PC-9 (cell line): ENCODE measurements around the gene COLEC11. TPM values are rescaled to one million over a fixed set of nuclear protein-coding genes. Genes with fewer than 3 reads are reported as not detected.
"Not testable (repeated sequence)": the region's sequence is repeated elsewhere in the genome, so short reads cannot be mapped to it uniquely, and the experiment has no call there.

Experiments
- BruUV-seq: library from RNA; stranded (reverse); fragments of 400-500 nt; replicated peaks from 2 replicates; lab custom pipeline; 2021; lab: Mats Ljungman, UMichigan
- CTCF ChIA-PET: fragments of 300-600 bp; sonication (Branson Sonifier 250); formaldehyde crosslinking; loops from one replicate; lab custom pipeline; 2022; ENCODE audit warnings: antibody characterized with exemption; lab: Charles Lee
- POLR2A ChIA-PET: fragments of 300-600 bp; sonication (Branson Sonifier 250); formaldehyde crosslinking; loops from one replicate; lab custom pipeline; 2022; ENCODE audit warnings: antibody characterized with exemption; ENCODE audit not compliant: unreplicated experiment; lab: Charles Lee
- DNase-seq, 2 experiments: peaks; one replicate each; pipeline versions ENCODE4 v3.0.0 to v3.0.0-alpha.2; 2015 to 2022; ENCODE audit warnings: mixed read lengths in 1 of 2
- H2AFZ ChIP-seq: fragments of 200-600 bp; sonication (generic); 2 replicates; pipeline ENCODE4 v1.8.1; 2017; ENCODE audit warnings: antibody characterized with exemption
- H3F3A ChIP-seq: fragments of 200-600 bp; sonication (generic); 2 replicates; pipeline ENCODE4 v1.8.1; 2017; ENCODE audit warnings: antibody characterized with exemption, mild to moderate bottlenecking, low read depth; ENCODE audit not compliant: insufficient read depth
- H3K27ac ChIP-seq: fragments of 200-600 bp; sonication (generic); 2 replicates; pipeline ENCODE4 v1.6.1; 2016; ENCODE audit warnings: mixed run types
- H3K27me3 ChIP-seq: fragments of 200-600 bp; sonication (generic); 2 replicates; pipeline ENCODE4 v1.6.1; 2016; ENCODE audit warnings: low read depth, mixed run types; ENCODE audit not compliant: insufficient read depth
- H3K36me3 ChIP-seq: fragments of 200-600 bp; sonication (generic); 2 replicates; pipeline ENCODE4 v1.6.1; 2016; ENCODE audit warnings: low read depth, mixed run types
- H3K4me1 ChIP-seq: fragments of 200-600 bp; sonication (generic); replicated peaks from 2 replicates; pipeline ENCODE4 v1.6.1; 2016; ENCODE audit warnings: mixed run types; ENCODE audit not compliant: insufficient read depth
- H3K4me2 ChIP-seq: fragments of 200-600 bp; sonication (generic); 2 replicates; pipeline ENCODE4 v1.6.1; 2017; ENCODE audit warnings: mixed run types
- H3K4me3 ChIP-seq: fragments of 200-600 bp; sonication (generic); 2 replicates; pipeline ENCODE4 v1.6.1; 2016; ENCODE audit warnings: mixed run types
- H3K79me2 ChIP-seq: fragments of 200-600 bp; sonication (generic); 2 replicates; pipeline ENCODE4 v1.6.1; 2017; ENCODE audit warnings: low read depth, mixed run types
- H3K9me2 ChIP-seq: fragments of 200-600 bp; sonication (generic); 2 replicates; pipeline ENCODE4 v1.8.1; 2017; ENCODE audit warnings: mild to moderate bottlenecking; ENCODE audit not compliant: insufficient read depth
- H3K9me3 ChIP-seq: fragments of 200-600 bp; sonication (generic); 2 replicates; pipeline ENCODE4 v1.8.1; 2016; ENCODE audit warnings: low read depth; ENCODE audit not compliant: insufficient read depth
- H4K20me1 ChIP-seq: fragments of 200-600 bp; sonication (generic); 2 replicates; pipeline ENCODE4 v1.8.1; 2017; ENCODE audit not compliant: insufficient read depth
- CTCF ChIP-seq: fragments of 200-600 bp; sonication (generic); conservative IDR thresholded peaks from 2 replicates; pipeline ENCODE4 v1.6.1; 2017; ENCODE audit warnings: mixed run types, antibody characterized with exemption, mild to moderate bottlenecking, moderate library complexity
- EZH2 ChIP-seq: fragments of 200-600 bp; sonication (generic); IDR thresholded peaks from 2 replicates; pipeline ENCODE4 v1.8.0; 2017; ENCODE audit warnings: antibody characterized with exemption, low read depth
- intact Hi-C: fragments of 100-400 bp; cut with micrococcal nuclease; formaldehyde crosslinking; loops from one replicate; pipeline ENCODE4 v1.10.0; 2022; ENCODE audit not compliant: unreplicated experiment
- total RNA-seq: library from RNA; stranded (reverse); gene quantifications from 2 replicates; pipeline ENCODE4 v1.2.3, GENCODE V29; 2021

The COLEC11 gene
- total RNA-seq, 1 experiment from 2014 or later = 2.4 TPM

DNA sequence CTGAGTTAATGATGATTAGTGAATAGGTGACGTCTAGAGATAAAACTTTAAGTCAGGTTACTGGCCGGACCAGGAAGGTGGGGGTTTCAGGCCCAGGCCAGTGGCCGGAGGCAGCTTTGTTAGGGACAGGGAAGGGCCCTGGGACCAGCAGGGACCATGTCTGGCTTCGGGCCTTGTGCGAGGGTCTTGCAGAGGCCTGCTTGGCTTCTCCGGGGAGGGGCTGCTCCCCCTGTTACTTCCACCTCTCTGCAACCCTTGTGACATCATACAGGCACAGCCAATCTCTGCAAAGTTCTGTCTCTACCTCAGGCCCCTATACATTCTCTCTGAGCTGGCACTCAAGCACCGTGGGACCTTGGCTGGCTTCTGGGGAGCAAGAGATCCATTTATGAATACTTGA lies 63.0 kb downstream of the COLEC11 start, which contains the start of gene ALLC:
Gene ALLC, plus strand, starts transcription at position 320 of the 400 bp plus-strand sequence. CDS start 12,958 bp downstream, outside the sequence.
- Histone ChIP-seq H3K27me3 (peaks cover 35% of the 10 kb centered on the region), H3K9me3 (no peaks in the 10 kb centered on the region; the same call in 1 of the 2 replicates), H3K27ac (no peak within 1 kb of the TSS), H3K79me2 (no peaks in the 10 kb centered on the region), H3K4me3 (no peak within 1 kb of the TSS), H4K20me1 (no peaks in the 10 kb centered on the region; the same call in 1 of the 2 replicates), H3K4me2 (no peak within 1 kb of the TSS), H3K9me2 (no peaks in the 10 kb centered on the region), H3K36me3 (no peaks in the 10 kb centered on the region), H2AFZ (no peak within 1 kb of the TSS), H3K4me1 (no peaks in the 10 kb centered on the region), H3F3A (no peaks in the 10 kb centered on the region)
- intact Hi-C loops = no loop called here
- POLR2A ChIA-PET = no interaction called here
- no TSS peak for BruUV-seq
- CTCF ChIA-PET = no interaction called here
- DNase-seq = no peak
- TF ChIP-seq CTCF = no peak
- TF ChIP-seq EZH2 = no peak

DNA sequence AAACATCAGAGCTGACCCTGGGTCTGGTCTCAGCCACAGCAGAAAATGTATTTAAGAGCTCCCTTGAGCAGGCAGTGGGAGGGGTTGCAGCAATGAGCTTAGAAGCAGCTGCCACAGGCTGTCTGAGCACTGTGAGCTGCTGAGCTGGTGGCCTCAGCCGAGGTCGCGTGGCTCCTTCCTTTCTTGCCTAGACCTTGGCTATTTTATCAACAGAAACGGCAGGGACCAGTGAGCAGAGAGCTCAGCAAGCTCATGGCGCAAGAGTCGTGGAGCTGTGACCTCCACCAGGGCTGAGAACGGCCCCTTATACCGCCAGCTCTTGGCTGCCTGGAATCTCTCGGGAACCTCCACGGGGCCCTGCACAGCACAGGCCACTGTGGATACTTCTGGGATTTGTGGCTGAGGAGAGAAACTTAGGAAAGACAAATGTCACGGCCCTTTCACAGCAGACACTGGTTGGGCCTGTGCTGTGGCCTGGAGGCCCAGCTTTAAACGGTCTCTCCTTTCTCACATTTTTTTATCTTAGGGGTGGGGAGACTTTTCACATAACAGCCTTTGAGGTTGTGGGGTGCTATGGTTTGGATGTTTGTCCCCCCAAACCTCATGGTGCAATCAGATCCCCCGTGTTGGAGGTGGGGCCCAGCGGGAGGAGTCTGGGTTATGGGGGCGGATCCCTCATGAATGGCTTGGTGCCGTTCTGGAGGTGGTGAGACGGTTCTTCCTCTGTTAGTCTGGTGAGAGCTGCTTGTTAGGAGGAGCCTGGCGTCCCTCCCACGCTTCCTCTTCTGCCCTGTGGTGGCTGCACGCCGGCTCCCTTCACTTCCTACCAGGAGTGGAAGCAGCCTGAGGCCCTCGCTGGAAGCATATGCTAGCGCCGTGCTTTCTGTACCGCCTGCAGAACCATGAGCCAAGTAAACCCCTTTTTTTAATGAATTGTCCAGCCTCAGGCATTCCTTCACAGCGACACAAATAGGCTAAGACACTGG lies 64.8 kb downstream of the COLEC11 start:
- H3K79me2 ChIP-seq = no peaks in the 10 kb centered on the region
- CTCF ChIA-PET = no interaction called here
- H4K20me1 ChIP-seq = no peaks in the 10 kb centered on the region
- H3K9me2 ChIP-seq = no peaks in the 10 kb centered on the region
- DNase-seq = no peak
- peaks cover 16% of the 10 kb centered on the region for H3K27me3 ChIP-seq
- H3K4me3 ChIP-seq = no peak overlapping the region
- H3K4me2 ChIP-seq = no peak overlapping the region
- H3K4me1 ChIP-seq = no peaks in the 10 kb centered on the region
- H3K27ac ChIP-seq = no peak overlapping the region
- intact Hi-C loops = no loop called here
- H3F3A ChIP-seq = no peaks in the 10 kb centered on the region
- BruUV-seq = no TSS peak
- no peaks in the 10 kb centered on the region for H3K36me3 ChIP-seq
- H2AFZ ChIP-seq = no peak overlapping the region
- POLR2A ChIA-PET = no interaction called here
- TF ChIP-seq CTCF (no peak), EZH2 (no peak)
- no peaks in the 10 kb centered on the region; the same call in 1 of the 2 replicates for H3K9me3 ChIP-seq

GRCh38 chr2:3660640-3661039 lies 65.7 kb downstream of the COLEC11 start:
- H3K4me3 ChIP-seq, H2AFZ ChIP-seq, H3F3A ChIP-seq, H3K4me2 ChIP-seq, H4K20me1 ChIP-seq, CTCF ChIA-PET, BruUV-seq, POLR2A ChIA-PET, H3K9me2 ChIP-seq, H3K9me3 ChIP-seq, H3K27ac ChIP-seq, H3K79me2 ChIP-seq, intact Hi-C loops, H3K4me1 ChIP-seq, H3K36me3 ChIP-seq: not testable (repeated sequence)
- peaks cover 14% of the 10 kb centered on the region; the same call in 1 of the 2 replicates for H3K27me3 ChIP-seq
- DNase-seq = peak in 1 of 2 experiments; percentile 44
